IMR-90 (cell line): ENCODE results near the gene ISCA1. TPM values are rescaled to one million over a fixed set of nuclear protein-coding genes. Genes with fewer than 3 reads are reported as not detected.

Experiments
- ATAC-seq: fragments of 200-7000 bp; cut with Tn5 transposase; 2 replicates; pipeline ENCODE4 v1.9.1; 2020; ENCODE audit warnings: low read depth, mild to moderate bottlenecking, moderate library complexity
- BruUV-seq: library from RNA; stranded (reverse); fragments of 400-500 nt; replicated peaks from 2 replicates; lab custom pipeline; 2021; lab: Mats Ljungman, UMichigan
- CTCF ChIA-PET: fragments of 300-600 bp; formaldehyde crosslinking; extraction: SDS; loops from one replicate; lab custom pipeline; 2021; ENCODE audit warnings: antibody characterized with exemption; lab: Yijun Ruan, JAX
- POLR2A ChIA-PET: fragments of 300-600 bp; sonication (Branson Sonifier 250); formaldehyde crosslinking; loops from one replicate; lab custom pipeline; 2022; ENCODE audit warnings: antibody characterized with exemption; ENCODE audit not compliant: unreplicated experiment; lab: Charles Lee
- DNase-seq: peaks from one replicate; pipeline ENCODE4 v3.0.0; 2013
- H2AFZ ChIP-seq: replicated peaks from 2 replicates; pipeline ENCODE3; 2013; ENCODE audit warnings: low read length, mild to moderate bottlenecking; ENCODE audit not compliant: poor library complexity
- H2AK5ac ChIP-seq: 2 replicates; pipeline ENCODE4 v1.6.1; 2013; ENCODE audit warnings: low read depth, low read length, inconsistent platforms
- H2AK9ac ChIP-seq: replicated peaks from 2 replicates; pipeline ENCODE3; 2013; ENCODE audit warnings: mild to moderate bottlenecking, low read depth, low read length, moderate library complexity; ENCODE audit not compliant: poor library complexity
- H2BK120ac ChIP-seq: 2 replicates; pipeline ENCODE4 v1.6.1; 2013; ENCODE audit warnings: low read depth, low read length, inconsistent platforms
- H2BK15ac ChIP-seq: 3 replicates; pipeline ENCODE4 v1.6.1; 2013; ENCODE audit warnings: low read depth, low read length, inconsistent platforms
- H2BK20ac ChIP-seq: 2 replicates; pipeline ENCODE4 v1.6.1; 2013; ENCODE audit warnings: low read depth, mild to moderate bottlenecking, inconsistent platforms, low read length, moderate library complexity
- H2BK5ac ChIP-seq: 2 replicates; pipeline ENCODE4 v1.6.1; 2013; ENCODE audit warnings: mild to moderate bottlenecking, low read depth, low read length, inconsistent platforms; ENCODE audit not compliant: poor library complexity, severe bottlenecking
- H3K14ac ChIP-seq: replicated peaks from 2 replicates; pipeline ENCODE4 v1.6.1; 2013; ENCODE audit warnings: low read depth, low read length, inconsistent platforms
- H3K18ac ChIP-seq: 2 replicates; pipeline ENCODE4 v1.6.1; 2013; ENCODE audit warnings: low read depth, low read length, control low read depth
- H3K23ac ChIP-seq: 2 replicates; pipeline ENCODE4 v1.6.1; 2013; ENCODE audit warnings: low read depth, low read length, inconsistent platforms
- H3K27ac ChIP-seq: 2 replicates; pipeline ENCODE4 v1.5.1; 2013; ENCODE audit warnings: mild to moderate bottlenecking, control low read depth, low read length; ENCODE audit not compliant: insufficient read depth
- H3K27me3 ChIP-seq: 2 replicates; pipeline ENCODE4 v1.6.1; 2013; ENCODE audit warnings: low read length; ENCODE audit not compliant: control insufficient read depth, insufficient read depth
- H3K36me3 ChIP-seq: 2 replicates; pipeline ENCODE4 v1.6.1; 2013; ENCODE audit warnings: low read length, mixed read lengths; ENCODE audit not compliant: control insufficient read depth, insufficient read depth
- H3K4ac ChIP-seq: 2 replicates; pipeline ENCODE4 v1.6.1; 2013; ENCODE audit warnings: low read depth, low read length, inconsistent platforms
- H3K4me1 ChIP-seq: 2 replicates; pipeline ENCODE4 v1.6.1; 2013; ENCODE audit warnings: low read length, mixed read lengths; ENCODE audit not compliant: control insufficient read depth, insufficient read depth
- H3K4me2 ChIP-seq: 2 replicates; pipeline ENCODE4 v1.6.1; 2013; ENCODE audit warnings: low read depth, mild to moderate bottlenecking, control low read depth, low read length, moderate library complexity
- H3K4me3 ChIP-seq: 2 replicates; pipeline ENCODE4 v1.5.1; 2013; ENCODE audit warnings: low read depth, mild to moderate bottlenecking, control low read depth, low read length, moderate library complexity; ENCODE audit not compliant: insufficient read depth
- H3K56ac ChIP-seq: 2 replicates; pipeline ENCODE4 v1.6.1; 2013; ENCODE audit warnings: low read length, inconsistent platforms; ENCODE audit not compliant: insufficient read depth; ENCODE audit errors: extremely low read depth
- H3K79me1 ChIP-seq, 2 experiments: 2 replicates each; pipeline ENCODE4 v1.6.1; 2013; ENCODE audit warnings: low read length in 2 of 2, inconsistent platforms in 1 of 2, low read depth in 1 of 2
- H3K9ac ChIP-seq: 2 replicates; pipeline ENCODE4 v1.6.1; 2013; ENCODE audit warnings: low read depth, low read length, control low read depth
- H3K9me1 ChIP-seq: 2 replicates; pipeline ENCODE4 v1.6.1; 2013; ENCODE audit warnings: low read length, inconsistent platforms; ENCODE audit not compliant: insufficient read depth
- H3K9me3 ChIP-seq: 2 replicates; pipeline ENCODE4 v1.6.1; 2013; ENCODE audit warnings: low read length; ENCODE audit not compliant: control insufficient read depth, insufficient read depth
- H4K20me1 ChIP-seq: 2 replicates; pipeline ENCODE4 v1.6.1; 2013; ENCODE audit warnings: low read length, inconsistent platforms; ENCODE audit not compliant: insufficient read depth
- H4K5ac ChIP-seq: 2 replicates; pipeline ENCODE4 v1.6.1; 2013; ENCODE audit warnings: mild to moderate bottlenecking, low read depth, low read length, control low read depth
- H4K8ac ChIP-seq, 2 experiments: 2 replicates each; pipeline ENCODE4 v1.6.1; 2013; ENCODE audit warnings: low read depth in 2 of 2, low read length in 2 of 2, control low read depth in 1 of 2, inconsistent platforms in 1 of 2
- H4K91ac ChIP-seq: 2 replicates; pipeline ENCODE4 v1.6.1; 2013; ENCODE audit warnings: low read depth, low read length, inconsistent platforms; ENCODE audit not compliant: insufficient read depth
- BHLHE40 ChIP-seq: fragments of 150-350 bp; IDR thresholded peaks from 2 replicates; pipeline ENCODE4 v1.6.1; 2016; ENCODE audit warnings: mild to moderate bottlenecking, low read depth, low read length
- CEBPB ChIP-seq: IDR thresholded peaks from 2 replicates; pipeline ENCODE4 v1.6.1; 2012; ENCODE audit warnings: low read depth, low read length, improper control_type of control experiment
- CHD1 ChIP-seq: IDR thresholded peaks from 2 replicates; pipeline ENCODE4 v1.6.1; 2012; ENCODE audit warnings: low read depth, low read length, improper control_type of control experiment
- FOS ChIP-seq: fragments of 150-350 bp; IDR thresholded peaks from 2 replicates; pipeline ENCODE4 v1.6.1; 2016; ENCODE audit warnings: low read depth, low read length
- MAFK ChIP-seq: IDR thresholded peaks from 2 replicates; pipeline ENCODE4 v1.6.1; 2012; ENCODE audit warnings: low read depth, low read length, improper control_type of control experiment
- MAZ ChIP-seq: IDR thresholded peaks from 2 replicates; pipeline ENCODE4 v1.6.1; 2012; ENCODE audit warnings: low read depth, mild to moderate bottlenecking, low read length, improper control_type of control experiment, moderate library complexity, borderline replicate concordance
- MXI1 ChIP-seq: IDR thresholded peaks from 2 replicates; pipeline ENCODE4 v1.6.1; 2012; ENCODE audit warnings: low read depth, mild to moderate bottlenecking, low read length, moderate library complexity, borderline replicate concordance
- NFE2L2 ChIP-seq: fragments of 150-350 bp; IDR thresholded peaks from 2 replicates; pipeline ENCODE4 v1.6.1; 2016; ENCODE audit warnings: low read depth, mild to moderate bottlenecking, low read length
- POLR2A ChIP-seq: IDR thresholded peaks from 2 replicates; pipeline ENCODE4 v1.6.1; 2012; ENCODE audit warnings: mild to moderate bottlenecking, low read depth, low read length
- RAD21 ChIP-seq: IDR thresholded peaks from 2 replicates; pipeline ENCODE4 v1.6.1; 2012; ENCODE audit warnings: low read length, improper control_type of control experiment
- RCOR1 ChIP-seq: IDR thresholded peaks from 2 replicates; pipeline ENCODE4 v1.6.1; 2012; ENCODE audit warnings: mild to moderate bottlenecking, low read length, improper control_type of control experiment; ENCODE audit not compliant: insufficient replicate concordance
- RFX5 ChIP-seq: IDR thresholded peaks from 2 replicates; pipeline ENCODE4 v1.8.0; 2012; ENCODE audit warnings: low read depth, mild to moderate bottlenecking, low read length, moderate library complexity
- SMC3 ChIP-seq: fragments of 150-350 bp; IDR thresholded peaks from 2 replicates; pipeline ENCODE4 v1.6.1; 2016; ENCODE audit warnings: low read depth, mild to moderate bottlenecking, antibody characterized with exemption, low read length, moderate library complexity
- WGBS, 2 experiments: methylation state at CpG; one replicate each; pipeline versions ENCODE4 v1.1.5 to v1.1.7; 2013; ENCODE audit warnings: missing lambda C conversion rate in 2 of 2; ENCODE audit not compliant: insufficient read length in 1 of 2; ENCODE audit errors: extremely low coverage in 2 of 2; 5-methylcytosine and 5-hydroxymethylcytosine counted together
- dilution Hi-C: fragments of 300-500 bp; cut with HindIII; formaldehyde crosslinking; loops from one replicate; pipeline ENCODE4 v1.14.3; 2018; ENCODE audit warnings: low sequenced_read_pairs; ENCODE audit not compliant: unreplicated experiment
- in situ Hi-C: fragments of 300-500 bp; cut with MboI; formaldehyde crosslinking; loops from 3 replicates; pipeline ENCODE4 v1.14.3; 2019; ENCODE audit warnings: low sequenced_read_pairs, inconsistent platforms, mixed read lengths
- intact Hi-C: fragments of 100-400 bp; cut with micrococcal nuclease; formaldehyde crosslinking; loops from 2 replicates; pipeline ENCODE4 v1.10.0; 2022
- polyA plus RNA-seq, 3 experiments: library from polyadenylated mRNA; depleted of rRNA; stranded (reverse); fragments of >200 nt; gene quantifications; 2 replicates each; pipeline ENCODE4 v1.2.3, GENCODE V29; 2012; ENCODE audit warnings: low replicate concordance in 1 of 3
- total RNA-seq: library from RNA; depleted of rRNA; stranded (reverse); fragments of >200 nt; gene quantifications from 2 replicates; pipeline ENCODE4 v1.2.3, GENCODE V29; 2012
- TF ChIP-seq, protein P1 (sequence below): fragments of 150-350 bp; IDR thresholded peaks from 2 replicates; pipeline ENCODE4 v1.6.1; 2016; ENCODE audit warnings: low read depth, mild to moderate bottlenecking, low read length, moderate library complexity, borderline replicate concordance
- TF ChIP-seq, protein P2 (sequence below): fragments of 150-350 bp; IDR thresholded peaks from 2 replicates; pipeline ENCODE4 v1.6.1; 2017; ENCODE audit warnings: mild to moderate bottlenecking, antibody characterized with exemption, low read length, low read depth

The ISCA1 gene
- total and polyA plus RNA-seq, 2 of the 4 experiments (the other 2 are of a cell fraction): 14.7 to 15.1 TPM

DNA sequence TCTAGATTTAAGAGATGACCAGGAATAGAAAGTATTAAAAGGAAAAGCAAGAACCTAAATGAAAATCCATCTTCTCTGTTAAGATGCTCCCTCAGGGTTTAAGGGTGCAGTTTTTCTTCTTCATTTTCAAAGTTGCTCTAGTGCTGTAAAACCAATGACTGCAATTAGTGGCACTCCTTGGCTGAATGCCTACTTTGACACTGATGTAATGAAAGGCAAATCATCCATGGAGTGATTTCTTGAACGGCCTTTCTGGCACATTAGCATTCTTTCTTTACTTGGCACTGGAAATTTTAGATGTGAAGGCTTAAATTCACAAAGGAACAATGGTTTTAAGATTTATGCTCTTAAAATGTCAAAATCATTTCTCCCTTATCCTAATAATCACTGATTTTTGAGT lies 19.3 kb upstream of the ISCA1 start:
- no CpG with 5 or more reads among the region's 1 CpG for WGBS, 2 experiments
- Histone ChIP-seq H3K56ac (no peak overlapping the region), H2BK5ac (no peak overlapping the region), H3K4me3 (no peak overlapping the region), H2BK120ac (no peak overlapping the region), H3K4ac (no peak overlapping the region), H3K18ac (no peak overlapping the region), H2AK9ac (no peak overlapping the region), H2AK5ac (no peak overlapping the region), H4K20me1 (no peaks in the 10 kb centered on the region), H4K91ac (no peak overlapping the region), H3K4me2 (no peak overlapping the region), H3K9me3 (no peaks in the 10 kb centered on the region), H3K4me1 (peaks cover 4% of the 10 kb centered on the region), H3K23ac (no peak overlapping the region), H4K8ac (no peak overlapping the region), H4K5ac (no peak overlapping the region), H3K9me1 (no peaks in the 10 kb centered on the region; the same call in 1 of the 2 replicates), H2BK15ac (no peak overlapping the region), H2BK20ac (no peak overlapping the region), H3K27me3 (no peaks in the 10 kb centered on the region), H3K27ac (no peak overlapping the region), H3K9ac (no peak overlapping the region), H3K79me1 (peaks cover 0 to 9% of the 10 kb centered on the region in 2 experiments; a peak in 2 of 4 replicates), H3K36me3 (peaks cover 51% of the 10 kb centered on the region), H3K14ac (no peak overlapping the region), H2AFZ (no peak overlapping the region)
- in situ Hi-C loops (no loop called here), dilution Hi-C loops (no loop called here), intact Hi-C loops (loop anchor here (5.0 kb wide), 1 partner anchor 36 kb away; no protein-coding TSS in a partner anchor)
- TF ChIP-seq NFE2L2 (no peak), SMC3 (no peak), FOS (no peak), MAZ (no peak), CEBPB (no peak), MAFK (no peak), MXI1 (no peak), BHLHE40 (no peak), RAD21 (no peak), CHD1 (no peak), RFX5 (no peak), RCOR1 (no peak), POLR2A (no peak)
- TF ChIP-seq, protein P1, sequence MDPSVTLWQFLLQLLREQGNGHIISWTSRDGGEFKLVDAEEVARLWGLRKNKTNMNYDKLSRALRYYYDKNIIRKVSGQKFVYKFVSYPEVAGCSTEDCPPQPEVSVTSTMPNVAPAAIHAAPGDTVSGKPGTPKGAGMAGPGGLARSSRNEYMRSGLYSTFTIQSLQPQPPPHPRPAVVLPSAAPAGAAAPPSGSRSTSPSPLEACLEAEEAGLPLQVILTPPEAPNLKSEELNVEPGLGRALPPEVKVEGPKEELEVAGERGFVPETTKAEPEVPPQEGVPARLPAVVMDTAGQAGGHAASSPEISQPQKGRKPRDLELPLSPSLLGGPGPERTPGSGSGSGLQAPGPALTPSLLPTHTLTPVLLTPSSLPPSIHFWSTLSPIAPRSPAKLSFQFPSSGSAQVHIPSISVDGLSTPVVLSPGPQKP: no peak
- TF ChIP-seq, protein P2, sequence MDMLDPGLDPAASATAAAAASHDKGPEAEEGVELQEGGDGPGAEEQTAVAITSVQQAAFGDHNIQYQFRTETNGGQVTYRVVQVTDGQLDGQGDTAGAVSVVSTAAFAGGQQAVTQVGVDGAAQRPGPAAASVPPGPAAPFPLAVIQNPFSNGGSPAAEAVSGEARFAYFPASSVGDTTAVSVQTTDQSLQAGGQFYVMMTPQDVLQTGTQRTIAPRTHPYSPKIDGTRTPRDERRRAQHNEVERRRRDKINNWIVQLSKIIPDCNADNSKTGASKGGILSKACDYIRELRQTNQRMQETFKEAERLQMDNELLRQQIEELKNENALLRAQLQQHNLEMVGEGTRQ: no peak
- no TSS peak for BruUV-seq
- ChIA-PET CTCF (no interaction called here), POLR2A (no interaction called here)
- ATAC-seq: no peak
- DNase-seq: no peak
